HT-29 (cell line): ENCODE data around the gene KRT4. TPM values are rescaled to one million over a fixed set of nuclear protein-coding genes. Genes with fewer than 3 reads are reported as not detected.

Experiments
- small RNA-seq: library from RNA; depleted of rRNA; stranded (forward); fragments of <200 nt; gene quantifications from one replicate; pipeline ENCODE3, GENCODE V24; 2014
- total RNA-seq: library from RNA; depleted of rRNA; stranded (reverse); fragments of >200 nt; shearing (Covaris generic); gene quantifications from 2 replicates; pipeline ENCODE4 v1.2.3, GENCODE V29; 2014; rRNA removed

The KRT4 gene
- total RNA-seq, 1 experiment from 2014 or later, result not detected

Small RNA genes within 50 kb of the gene (small RNA-seq; reads per million reads assigned to genes)
- gene AC107016.2, result not detected

Other genes with a start within 250 kb of the KRT4 start
- not detected in 2 replicates for gene KRT74, start 240.3 kb downstream of the KRT4 start, total RNA-seq
- gene KRT72, start 212.7 kb downstream of the KRT4 start, total RNA-seq, result not detected in 2 replicates
- gene KRT73, start 195.6 kb downstream of the KRT4 start, total RNA-seq, result not detected in 2 replicates
- not detected in 2 replicates for gene KRT2, start 161.9 kb downstream of the KRT4 start, total RNA-seq
- not detected in 2 replicates for gene KRT1, start 133.7 kb downstream of the KRT4 start, total RNA-seq
- gene KRT77, start 110.6 kb downstream of the KRT4 start, total RNA-seq, result not detected in 2 replicates
- gene KRT76, start 36.8 kb downstream of the KRT4 start, total RNA-seq, result not detected in 2 replicates
- gene KRT3, start 18.0 kb downstream of the KRT4 start, total RNA-seq, result not detected in 2 replicates
- gene KRT79, start 20.2 kb upstream of the KRT4 start, total RNA-seq, result not detected in 2 replicates
- gene KRT78, start 34.9 kb upstream of the KRT4 start, total RNA-seq, result not detected in 2 replicates
- 5,686 and 5,723 TPM in 2 replicates for gene KRT8, start 91.0 kb upstream of the KRT4 start, total RNA-seq
- gene KRT18, start 135.0 kb upstream of the KRT4 start, total RNA-seq, result 9,796 and 10,041 TPM in 2 replicates
- 401 and 417 TPM in 2 replicates for gene EIF4B, start 192.3 kb upstream of the KRT4 start, total RNA-seq
- gene TNS2, start 235.9 kb upstream of the KRT4 start, total RNA-seq, result 57.7 and 71.9 TPM in 2 replicates